NCI-H187 (cell line): ENCODE measurements around the gene MAEL.

ENCODE experiments used
- DNase-seq, 2 experiments: peaks; one replicate each; lab custom pipeline; 2025; lab: John Stamatoyannopoulos, UW

MAEL gene

GRCh38 chr1:166988974-166989515 lies at the start of gene MAEL:
Gene MAEL (plus strand): TSS chr1:166989280. CDS start chr1:166989353, 73 bp downstream.
- DNase-seq: no peak

- no peak for DNase-seq
These were observed 49.2 kb upstream of the MAEL start for GRCh38 chr1:166939741-166940375.

DNA sequence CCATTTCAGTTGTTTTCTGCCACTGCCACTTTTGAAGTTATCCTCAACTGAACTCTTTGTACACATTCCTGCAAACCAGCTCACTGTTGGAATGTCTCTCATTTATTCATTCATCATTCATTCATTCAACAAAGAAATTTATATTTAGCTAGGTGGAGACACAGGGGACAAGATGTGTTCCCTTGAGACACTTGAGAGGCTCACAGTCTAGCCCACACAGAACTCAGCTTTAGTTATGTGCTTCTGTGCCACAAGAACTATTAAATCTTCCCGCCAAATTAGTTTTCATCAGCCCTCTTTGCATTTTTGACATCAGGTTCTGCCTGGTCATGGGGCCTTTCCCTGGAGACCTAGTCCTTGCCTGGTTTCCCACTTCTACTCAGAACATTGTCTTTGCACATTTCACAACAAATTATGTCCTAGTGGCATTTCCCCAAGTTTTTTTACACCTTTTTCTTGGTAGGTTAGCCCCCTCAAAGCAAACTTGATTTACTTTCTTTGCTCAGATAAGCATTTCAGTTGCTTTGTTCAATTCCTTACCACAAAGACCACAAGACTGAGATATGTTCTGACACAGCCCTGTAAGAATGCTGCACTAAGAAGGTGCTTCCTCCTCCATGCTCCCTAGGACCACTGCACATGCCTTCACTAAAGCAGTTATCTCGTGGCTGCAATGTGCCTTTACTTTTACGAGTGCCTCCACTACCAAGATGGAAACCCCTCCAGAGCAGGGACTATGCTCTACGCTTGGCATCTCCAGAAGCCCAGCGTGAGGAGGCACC lies 44.7 kb upstream of the MAEL start:
- DNase-seq: no peak

DNA sequence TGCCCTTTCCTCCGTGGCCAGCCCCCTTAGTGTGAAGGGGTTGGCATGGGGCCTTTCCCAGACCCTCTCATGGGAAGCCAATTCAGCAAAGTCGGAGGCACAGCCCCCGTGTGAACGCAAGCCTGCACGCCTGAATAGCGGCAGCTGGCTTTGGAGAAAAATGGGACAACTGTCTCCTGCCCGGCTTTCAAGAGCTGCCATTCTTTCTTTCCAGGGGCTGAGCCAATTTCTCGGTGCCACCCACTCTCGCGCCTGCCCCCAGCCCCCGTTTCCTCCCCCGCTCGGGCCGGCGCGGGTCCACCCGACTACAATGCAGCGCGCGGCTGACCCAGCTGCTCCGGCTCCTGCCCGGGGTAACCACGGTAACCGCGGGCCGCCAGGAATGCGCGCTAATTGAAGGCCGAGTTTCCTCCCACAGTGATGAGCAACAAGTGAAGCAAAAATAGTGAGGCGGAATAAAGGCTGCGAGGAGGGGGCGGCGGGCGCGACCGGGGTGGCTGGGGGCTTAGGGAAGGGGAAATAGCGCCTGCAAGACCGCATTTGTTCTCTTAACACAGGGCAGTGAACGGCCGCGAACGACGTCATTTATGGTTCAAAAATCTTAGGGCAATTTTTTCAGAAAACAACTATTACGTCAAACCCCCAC lies 41.6 kb upstream of the MAEL start:
- peak; percentile 42 to 81 for DNase-seq

GRCh38 chr1:166948856-166949350 lies 40.2 kb upstream of the MAEL start:
- no peak for DNase-seq

- no peak for DNase-seq
These were observed 38.9 kb upstream of the MAEL start for GRCh38 chr1:166950156-166950555.

GRCh38 chr1:166951050-166951449 lies 38.0 kb upstream of the MAEL start:
- DNase-seq: no peak

DNA sequence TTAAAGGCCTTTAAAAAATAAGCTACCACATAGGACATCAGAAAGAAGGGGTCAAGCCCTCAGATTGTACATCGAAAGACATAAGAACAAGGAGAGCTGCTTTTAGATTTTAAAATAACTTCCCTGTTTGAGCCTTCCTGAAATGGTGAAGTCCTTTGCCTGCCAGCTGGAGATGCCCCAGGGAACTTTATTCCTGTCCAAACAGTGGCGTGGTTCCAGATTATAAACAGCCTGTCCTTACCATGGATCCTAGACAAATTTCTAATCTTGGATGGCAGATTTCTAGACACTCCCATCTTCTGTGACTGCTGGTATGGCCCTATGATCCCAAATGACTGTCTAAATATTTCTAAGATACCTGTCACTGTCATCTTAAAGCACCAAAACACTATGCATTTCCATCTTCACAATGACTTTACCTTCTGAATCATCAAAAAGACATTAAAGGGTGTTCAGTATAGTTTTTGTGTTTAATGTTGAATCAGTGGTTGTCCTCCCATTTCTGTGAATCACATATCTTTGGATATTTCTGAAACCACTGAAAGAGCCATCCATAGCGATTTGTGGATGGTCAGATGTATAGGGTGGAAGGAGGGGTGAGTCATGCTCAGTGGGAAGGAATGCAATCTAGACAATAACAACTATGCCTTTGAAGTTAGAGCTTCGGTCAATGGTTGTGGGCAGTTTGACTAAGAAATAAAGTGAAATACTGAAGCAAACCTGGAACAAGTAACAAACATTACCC lies 36.9 kb upstream of the MAEL start:
- no peak for DNase-seq

- no peak for DNase-seq
These were observed 35.6 kb upstream of the MAEL start for GRCh38 chr1:166953491-166953890.

- no peak for DNase-seq
These were observed 32.8 kb upstream of the MAEL start for GRCh38 chr1:166956057-166956850.

- no peak for DNase-seq
These were observed 32.2 kb upstream of the MAEL start for GRCh38 chr1:166956872-166957271.

- no peak for DNase-seq
These were observed 28.1 kb upstream of the MAEL start for GRCh38 chr1:166960858-166961474.

DNA sequence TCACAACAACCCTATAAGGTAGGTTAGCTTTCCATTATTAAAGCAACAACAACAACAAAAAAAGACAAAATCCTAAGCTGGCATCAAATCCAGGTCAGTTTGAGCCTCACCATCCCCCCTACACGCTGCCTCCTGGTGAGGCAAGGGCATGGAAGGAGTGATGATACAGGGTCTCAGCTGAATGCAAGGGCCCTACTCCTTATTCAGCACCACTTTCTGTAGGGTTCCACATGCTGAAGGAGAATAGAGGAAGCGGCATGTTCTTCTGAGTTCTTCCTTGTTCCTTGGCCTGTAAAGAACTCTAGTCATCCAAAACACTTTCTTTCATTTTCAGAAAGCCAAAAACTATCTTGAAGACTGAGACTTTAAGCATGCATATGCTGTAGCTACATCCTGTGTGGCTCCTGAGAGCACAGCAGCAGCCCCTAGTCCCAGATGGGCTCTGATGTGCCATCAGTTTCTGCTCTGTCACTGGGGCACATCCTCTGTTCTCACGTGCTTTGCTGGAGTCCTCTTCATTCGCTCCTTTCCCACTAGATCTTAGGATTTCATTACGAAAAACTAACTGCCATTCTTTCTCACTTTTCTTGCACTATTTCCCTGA lies 19.9 kb upstream of the MAEL start:
- DNase-seq: no peak

DNA sequence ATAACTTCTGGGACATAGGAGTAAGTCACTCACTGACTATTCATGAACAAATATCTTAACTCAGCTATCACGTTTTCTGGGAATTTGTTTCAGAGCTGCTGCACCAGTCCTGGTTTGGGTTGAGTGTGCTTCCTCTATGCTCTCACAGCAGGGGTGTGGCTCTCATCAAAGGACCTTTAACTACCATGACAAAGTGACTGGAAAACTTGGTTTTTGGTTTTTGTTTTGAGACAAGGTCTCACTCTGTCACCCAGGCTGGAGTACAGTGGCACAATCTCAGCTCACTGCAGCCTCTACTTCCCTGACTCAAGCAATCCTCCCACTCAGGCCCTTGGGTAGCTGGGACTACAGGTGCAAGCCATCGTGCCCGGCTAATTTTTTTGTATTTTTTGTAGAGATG lies 17.8 kb upstream of the MAEL start:
- no peak for DNase-seq

DNA sequence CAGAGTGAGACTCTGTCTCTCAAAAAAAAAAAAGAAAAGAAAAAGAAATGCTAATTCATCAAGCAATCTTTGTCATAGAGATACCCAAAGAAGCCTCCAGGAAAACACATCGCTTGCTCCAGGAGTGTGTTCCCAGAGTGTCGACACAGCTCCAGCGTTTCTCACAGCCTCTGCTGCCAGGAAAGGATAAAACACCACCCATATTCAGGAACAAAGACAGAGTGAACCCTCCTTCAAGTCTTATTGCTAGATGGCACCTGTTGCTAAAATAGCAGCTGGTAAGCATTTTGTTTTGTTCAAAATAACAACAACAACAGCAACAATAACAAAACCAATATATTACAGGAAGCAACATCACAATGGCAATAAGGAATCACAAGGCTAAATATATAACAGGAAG lies 16.9 kb upstream of the MAEL start:
- peak; percentile 32 to 61 for DNase-seq

DNA sequence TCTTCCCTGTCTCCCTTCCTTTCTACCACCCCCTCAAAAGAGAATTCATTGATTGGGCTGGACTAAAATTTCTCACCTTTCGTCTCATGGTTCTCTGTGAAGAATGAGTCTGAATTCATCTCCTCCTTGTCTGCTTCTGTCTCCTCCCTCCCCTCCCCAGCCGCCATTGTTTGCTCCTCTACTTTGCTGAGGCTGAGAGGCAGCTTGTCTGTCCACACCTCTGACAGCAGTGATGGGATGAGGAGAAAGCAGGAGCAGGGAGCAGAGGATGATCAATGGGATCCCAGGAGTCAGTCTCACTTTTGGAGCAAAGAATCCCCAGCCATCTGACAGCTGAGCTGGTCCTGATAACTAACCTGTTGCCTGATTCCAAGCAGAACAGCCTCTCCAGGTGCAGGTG lies 16.3 kb upstream of the MAEL start:
- peak; percentile 65 to 87 for DNase-seq

DNA sequence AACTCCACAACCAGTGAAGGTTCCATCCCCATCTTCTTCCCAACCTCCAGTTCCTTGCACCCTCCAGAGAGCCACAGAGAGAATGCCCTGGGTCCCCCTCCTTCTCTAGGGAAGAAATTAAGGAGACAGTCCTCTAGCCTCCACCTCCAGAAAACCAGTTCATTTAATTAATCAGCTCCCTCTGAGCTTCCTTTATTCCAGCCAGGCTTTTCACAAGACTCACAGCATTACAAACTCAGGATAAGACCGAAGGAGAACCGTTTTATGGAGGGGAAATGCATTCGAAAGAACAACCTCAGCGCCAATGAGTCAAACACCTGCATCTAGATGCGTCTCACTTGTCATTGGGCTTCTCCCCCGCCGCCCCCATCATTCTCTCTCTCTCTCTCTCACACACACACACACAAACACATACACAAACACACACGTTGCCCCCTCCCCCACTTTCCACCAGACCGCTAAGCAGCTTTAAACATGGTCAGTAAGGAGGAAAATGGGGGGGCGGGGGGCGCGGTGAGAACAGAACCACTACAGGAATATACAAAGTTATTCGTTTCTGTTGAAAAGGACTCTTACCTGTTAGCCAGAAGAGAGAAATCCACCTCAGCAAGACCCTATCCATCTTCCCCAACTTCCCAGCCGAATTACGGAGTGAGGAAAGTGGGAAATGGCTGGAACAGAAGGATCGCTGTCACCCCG lies 14.3 kb upstream of the MAEL start:
- peak in 1 of 2 experiments; percentile 78 for DNase-seq

DNA sequence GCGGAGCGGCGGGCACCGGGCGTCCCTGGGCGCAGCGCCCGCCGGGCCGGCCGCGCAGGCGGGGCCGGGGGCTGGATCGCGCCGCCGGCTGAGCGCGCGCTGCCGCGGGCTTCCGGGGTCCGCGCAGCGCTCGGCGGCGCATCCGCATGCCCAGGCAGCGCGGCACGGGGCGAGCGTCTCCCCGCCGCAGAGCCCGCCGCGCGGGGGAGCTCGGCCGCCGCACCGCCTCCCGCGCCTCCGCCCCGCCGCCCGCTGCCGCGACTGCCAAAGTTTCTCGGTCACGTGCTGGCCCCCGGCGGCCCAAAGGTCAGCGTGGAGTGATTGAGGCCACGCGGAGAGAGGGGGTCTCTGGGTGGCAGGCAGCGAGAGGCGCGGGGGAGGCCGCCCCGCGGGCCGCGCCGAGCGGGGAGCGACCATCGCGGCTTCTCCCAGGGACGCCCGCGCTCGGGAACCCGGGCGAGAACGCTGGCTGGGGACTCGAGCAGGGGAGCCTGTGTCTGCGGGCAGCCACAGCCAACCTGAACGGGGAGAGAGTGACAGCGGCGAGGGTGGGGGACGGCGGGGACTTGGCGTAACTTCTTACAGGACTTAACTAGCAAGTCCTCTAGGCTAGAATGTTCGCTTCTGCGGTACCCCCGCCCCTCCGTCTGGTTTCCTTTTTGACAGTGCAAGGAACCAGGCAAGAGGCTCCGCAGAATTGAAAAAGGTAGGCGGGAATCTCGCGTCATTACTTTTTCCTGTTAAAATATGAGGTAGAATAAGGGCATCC lies 13.5 kb upstream of the MAEL start, which contains the start of gene ILDR2:
TSS of gene ILDR2 (minus strand) at position 180 of the 769 bp plus-strand sequence. CDS start 272 bp downstream, outside the sequence.
- DNase-seq: peak; percentile 55 to 57

DNA sequence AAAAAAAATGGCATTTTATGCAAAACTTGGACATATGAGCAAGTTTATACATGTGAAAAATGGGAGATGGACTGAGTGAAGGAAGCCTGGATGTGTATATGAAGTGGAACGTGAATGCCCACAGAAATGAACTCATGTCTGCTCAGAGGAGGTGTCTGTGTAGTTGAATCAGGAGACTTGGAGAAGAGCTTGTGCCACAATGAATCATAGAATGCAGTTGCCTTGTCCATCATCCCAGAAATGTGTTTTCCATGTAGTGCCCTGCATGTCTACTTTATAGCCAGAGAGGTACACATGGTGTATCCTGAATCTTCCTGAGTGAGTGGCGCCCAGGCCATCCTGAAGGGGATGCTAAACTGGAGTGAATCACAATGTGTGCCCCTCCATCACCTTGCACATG lies 11.1 kb upstream of the MAEL start:
- no peak for DNase-seq
